ENCODE measurements around the gene SMS. TPM values are rescaled to one million over a fixed set of nuclear protein-coding genes. Genes with fewer than 3 reads are reported as not detected.
A peak's percentile ranks its signal among the peaks of the same experiment; 100 is the strongest.

Gene SMS
- total RNA-seq, 1 donor from 2014 or later, result 53.4 TPM

- Histone ChIP-seq H3K9me3 (no peaks in the 10 kb centered on the region), H3K27me3 (no peaks in the 10 kb centered on the region), H3K4me1 (no peaks in the 10 kb centered on the region), H3K4me3 (no peak overlapping the region), H3K36me3 (no peaks in the 10 kb centered on the region), H3K27ac (peak overlapping the region; percentile 17)
- no peak for DNase-seq
- TF ChIP-seq CTCF (IDR thresholded peaks at IDR 0.05), result no peak
- ATAC-seq, result peak; percentile 46
- intact Hi-C loops (cut with DNase I), result no loop called here
Measured at GRCh38 chrX:21932292-21933002, 8.1 kb upstream of the SMS start.

GRCh38 chrX:21933077-21933476, 7.4 kb upstream of the SMS start:
- Histone ChIP-seq H3K4me1 (no peaks in the 10 kb centered on the region), H3K9me3 (no peaks in the 10 kb centered on the region), H3K4me3 (no peak overlapping the region), H3K27me3 (no peaks in the 10 kb centered on the region), H3K36me3 (no peaks in the 10 kb centered on the region), H3K27ac (no peak overlapping the region)
- ATAC-seq (no peak), DNase-seq (no peak)
- intact Hi-C loops (cut with DNase I), result no loop called here
- no peak for TF ChIP-seq CTCF (IDR thresholded peaks at IDR 0.05)

GRCh38 chrX:21934414-21934813, 6.1 kb upstream of the SMS start:
- intact Hi-C loops (cut with DNase I), result no loop called here
- no peak for ATAC-seq
- H3K36me3 ChIP-seq, result no peaks in the 10 kb centered on the region
- TF ChIP-seq CTCF (IDR thresholded peaks at IDR 0.05), result no peak
- no peaks in the 10 kb centered on the region for H3K9me3 ChIP-seq
- H3K4me1 ChIP-seq, result no peaks in the 10 kb centered on the region
- H3K4me3 ChIP-seq, result no peak overlapping the region
- H3K27ac ChIP-seq, result no peak overlapping the region
- no peaks in the 10 kb centered on the region for H3K27me3 ChIP-seq
- DNase-seq, result no peak

GRCh38 chrX:21939906-21940305, 603 bp upstream of the SMS start:
- ATAC-seq (no peak), DNase-seq (no peak)
- TF ChIP-seq CTCF (IDR thresholded peaks at IDR 0.05), result no peak
- no peaks in the 10 kb centered on the region for H3K4me1 ChIP-seq
- no peaks in the 10 kb centered on the region for H3K9me3 ChIP-seq
- intact Hi-C loops (cut with DNase I), result no loop called here
- H3K27me3 ChIP-seq, result no peaks in the 10 kb centered on the region
- peak overlapping the region; percentile 48 for H3K4me3 ChIP-seq
- H3K36me3 ChIP-seq, result no peaks in the 10 kb centered on the region
- peak overlapping the region; percentile 63 for H3K27ac ChIP-seq

- TF ChIP-seq CTCF (IDR thresholded peaks at IDR 0.05), result no peak
Measured at GRCh38 chrX:21943460-21944135, 3.1 kb downstream of the SMS start.

More at GRCh38 chrX:21943460-21944135, 3.1 kb downstream of the SMS start:
- Histone ChIP-seq H3K27me3 (no peaks in the 10 kb centered on the region), H3K36me3 (no peaks in the 10 kb centered on the region), H3K4me3 (no peak overlapping the region), H3K27ac (no peak overlapping the region), H3K4me1 (peaks cover 6% of the 10 kb centered on the region), H3K9me3 (no peaks in the 10 kb centered on the region)
- intact Hi-C loops (cut with DNase I), result no loop called here
- ATAC-seq (no peak), DNase-seq (no peak)

Data from upper lobe of right lung (tissue), 1 donor.